Prostate gland (tissue), 2 donors: ENCODE measurements around the gene MED27. TPM values are rescaled to one million over a fixed set of nuclear protein-coding genes. Genes with fewer than 3 reads are reported as not detected.

Experiments
- DNase-seq: peaks from one replicate; pipeline ENCODE4 v3.0.0-alpha.2; 2019; ENCODE audit warnings: low spot score
- H3K27ac ChIP-seq, 2 donors: fragments of 200-600 bp; sonication (generic); 2 replicates each; pipeline ENCODE4 v1.5.1; 2017 to 2019
- H3K27me3 ChIP-seq: fragments of 200-600 bp; sonication (generic); replicated peaks from 2 replicates; pipeline ENCODE4 v1.5.1; 2019; ENCODE audit not compliant: insufficient read depth
- H3K36me3 ChIP-seq, 2 donors: fragments of 200-600 bp; sonication (generic); 1 replicate in 1 of 2; 2 replicates in 1 of 2; pipeline versions ENCODE4 v1.5.1 to v1.8.1; 2017 to 2019
- H3K4me1 ChIP-seq: fragments of 200-600 bp; sonication (generic); replicated peaks from 2 replicates; pipeline ENCODE4 v1.5.1; 2019
- H3K4me3 ChIP-seq, 2 donors: fragments of 200-600 bp; sonication (generic); 2 replicates each; pipeline ENCODE4 v1.5.1; 2017 to 2019
- H3K9me3 ChIP-seq: fragments of 200-600 bp; sonication (generic); 2 replicates; pipeline ENCODE4 v1.5.1; 2017
- POLR2A ChIP-seq: fragments of 450-650 bp; IDR thresholded peaks from one replicate; pipeline ENCODE4 v1.6.1; 2016; ENCODE audit warnings: antibody characterized with exemption, mild to moderate bottlenecking
- POLR2AphosphoS5 ChIP-seq: sonication (generic); formaldehyde crosslinking; IDR thresholded peaks from one replicate; pipeline ENCODE4 v1.6.1; 2017; ENCODE audit warnings: antibody characterized with exemption
- whole genome bisulfite sequencing: methylation state at CpG from one replicate; pipeline ENCODE4 v1.1.5; 2018; 5-methylcytosine and 5-hydroxymethylcytosine counted together
- intact Hi-C: fragments of 100-400 bp; cut with DNase I; formaldehyde crosslinking; loops from one replicate; pipeline ENCODE4 v1.14.2; 2022
- total RNA-seq, 2 donors: library from RNA; depleted of rRNA; stranded (reverse); fragments of >200 nt; gene quantifications; one replicate each; pipeline ENCODE4 v1.1.0, GENCODE V29; 2016
- TF ChIP-seq, protein P1 (sequence below), 4 experiments: fragments of 200-600 bp in 2 of 4; fragments of 450-650 bp in 2 of 4; sonication (generic) in 2 of 4; IDR thresholded peaks; 1 replicate in 3 of 4; 2 replicates in 1 of 4; pipeline ENCODE4 v1.5.1; 2016 to 2019; ENCODE audit warnings: antibody characterized with exemption in 4 of 4, mild to moderate bottlenecking in 2 of 4, moderate library complexity in 2 of 4

MED27 gene
- total RNA-seq, 2 donors from 2014 or later: 17.4 to 22.7 TPM

DNA sequence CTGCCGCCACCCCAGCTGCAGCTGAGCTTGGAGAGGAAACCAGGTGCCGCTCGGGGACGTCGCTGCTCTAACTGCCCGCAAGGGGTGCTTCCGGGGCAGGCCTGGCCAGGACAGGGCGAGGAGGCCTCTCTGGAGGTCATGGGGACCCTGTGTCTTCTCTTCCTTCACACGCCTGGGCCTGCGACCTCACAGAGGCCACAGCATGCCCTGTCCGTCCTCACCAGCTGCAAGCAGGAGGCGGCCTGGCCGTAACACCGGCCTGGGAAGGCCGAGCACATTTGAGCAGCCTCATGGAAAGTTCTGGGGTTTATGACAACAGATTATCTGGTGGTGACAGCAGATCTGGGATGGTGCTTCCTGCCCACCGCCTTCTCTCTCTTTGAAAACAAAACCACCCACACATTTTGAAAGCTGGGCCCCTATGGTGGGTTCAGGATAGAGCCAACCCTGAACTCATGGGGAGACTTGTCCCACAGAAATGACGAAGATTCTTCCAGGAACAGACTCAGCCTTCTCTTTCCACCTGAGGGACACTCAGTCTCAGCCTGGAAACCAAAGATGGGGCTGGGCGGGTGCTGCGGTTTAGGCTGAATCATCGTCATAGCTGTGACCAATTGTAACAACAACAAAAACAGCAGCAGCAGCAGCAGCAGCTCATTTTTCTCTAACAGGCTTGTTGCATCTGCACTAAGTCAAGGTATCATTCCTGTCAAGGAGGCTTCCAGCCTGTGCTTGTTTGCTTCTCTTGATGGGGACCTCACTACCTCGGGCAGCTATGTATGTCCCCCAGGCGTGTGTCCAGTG lies 240.2 kb downstream of the MED27 start:
- no peaks in the 10 kb centered on the region for H3K4me1 ChIP-seq
- 88% methylated on average over 22 of the region's 22 CpGs for WGBS

DNA sequence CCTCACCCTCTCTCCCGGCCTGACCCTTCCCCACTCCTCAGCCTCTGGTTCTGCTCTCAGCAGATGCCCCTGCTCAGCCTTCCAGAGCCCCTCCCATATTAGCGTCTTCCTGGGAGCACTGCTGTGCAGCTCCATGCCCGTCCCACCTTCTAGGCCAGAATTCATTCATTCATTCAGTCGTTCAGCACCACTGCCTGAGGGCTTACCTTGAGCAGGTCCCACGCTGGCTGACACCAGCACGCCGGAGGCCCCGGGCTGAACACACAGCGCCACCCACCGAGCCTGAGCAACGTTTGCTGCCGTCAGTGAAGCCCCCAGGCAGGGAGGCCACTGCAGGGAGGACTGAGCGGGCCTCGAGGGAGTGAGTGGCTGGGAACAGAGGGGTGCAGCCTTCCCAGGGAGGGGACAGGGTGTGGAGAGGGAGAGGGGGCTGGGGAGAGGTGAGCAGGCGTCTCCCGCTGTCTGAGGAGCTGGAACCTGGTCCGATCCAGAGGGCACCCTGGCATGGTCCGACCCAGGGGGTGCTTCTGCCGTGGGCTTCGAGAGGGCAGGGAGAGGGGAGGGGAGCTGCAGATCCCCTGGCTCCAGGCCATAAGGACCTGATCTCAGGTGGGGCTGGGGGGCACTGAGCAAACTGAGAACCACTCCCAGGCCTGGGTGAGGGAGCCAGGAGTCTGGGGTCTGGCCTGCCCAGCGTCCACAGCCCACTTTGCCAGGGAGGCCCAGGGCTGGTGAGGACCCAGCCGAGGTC lies 241.0 kb downstream of the MED27 start:
- no peak for DNase-seq
- intact Hi-C loops: no loop called here
- H3K27ac ChIP-seq: no peak overlapping the region
- H3K36me3 ChIP-seq: no peaks in the 10 kb centered on the region
- no peak for TF ChIP-seq POLR2AphosphoS5
- whole genome bisulfite sequencing: 59% methylated on average over 21 of the region's 22 CpGs
- H3K9me3 ChIP-seq: no peaks in the 10 kb centered on the region
- no peaks in the 10 kb centered on the region for H3K4me1 ChIP-seq
- no peaks in the 10 kb centered on the region for H3K27me3 ChIP-seq
- no peak overlapping the region for H3K4me3 ChIP-seq

More for the DNA sequence above, 240.2 kb downstream of the MED27 start:
- no peaks in the 10 kb centered on the region for H3K36me3 ChIP-seq
- no peak for DNase-seq
- H3K27ac ChIP-seq: no peak overlapping the region
- H3K27me3 ChIP-seq: no peaks in the 10 kb centered on the region
- no peaks in the 10 kb centered on the region for H3K9me3 ChIP-seq
- TF ChIP-seq, protein P1, sequence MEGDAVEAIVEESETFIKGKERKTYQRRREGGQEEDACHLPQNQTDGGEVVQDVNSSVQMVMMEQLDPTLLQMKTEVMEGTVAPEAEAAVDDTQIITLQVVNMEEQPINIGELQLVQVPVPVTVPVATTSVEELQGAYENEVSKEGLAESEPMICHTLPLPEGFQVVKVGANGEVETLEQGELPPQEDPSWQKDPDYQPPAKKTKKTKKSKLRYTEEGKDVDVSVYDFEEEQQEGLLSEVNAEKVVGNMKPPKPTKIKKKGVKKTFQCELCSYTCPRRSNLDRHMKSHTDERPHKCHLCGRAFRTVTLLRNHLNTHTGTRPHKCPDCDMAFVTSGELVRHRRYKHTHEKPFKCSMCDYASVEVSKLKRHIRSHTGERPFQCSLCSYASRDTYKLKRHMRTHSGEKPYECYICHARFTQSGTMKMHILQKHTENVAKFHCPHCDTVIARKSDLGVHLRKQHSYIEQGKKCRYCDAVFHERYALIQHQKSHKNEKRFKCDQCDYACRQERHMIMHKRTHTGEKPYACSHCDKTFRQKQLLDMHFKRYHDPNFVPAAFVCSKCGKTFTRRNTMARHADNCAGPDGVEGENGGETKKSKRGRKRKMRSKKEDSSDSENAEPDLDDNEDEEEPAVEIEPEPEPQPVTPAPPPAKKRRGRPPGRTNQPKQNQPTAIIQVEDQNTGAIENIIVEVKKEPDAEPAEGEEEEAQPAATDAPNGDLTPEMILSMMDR (IDR thresholded peaks at IDR 0.05): no peak
- no peak for TF ChIP-seq POLR2A
- TF ChIP-seq POLR2AphosphoS5: no peak
- intact Hi-C loops: no loop called here
- H3K4me3 ChIP-seq: no peak overlapping the region

DNA sequence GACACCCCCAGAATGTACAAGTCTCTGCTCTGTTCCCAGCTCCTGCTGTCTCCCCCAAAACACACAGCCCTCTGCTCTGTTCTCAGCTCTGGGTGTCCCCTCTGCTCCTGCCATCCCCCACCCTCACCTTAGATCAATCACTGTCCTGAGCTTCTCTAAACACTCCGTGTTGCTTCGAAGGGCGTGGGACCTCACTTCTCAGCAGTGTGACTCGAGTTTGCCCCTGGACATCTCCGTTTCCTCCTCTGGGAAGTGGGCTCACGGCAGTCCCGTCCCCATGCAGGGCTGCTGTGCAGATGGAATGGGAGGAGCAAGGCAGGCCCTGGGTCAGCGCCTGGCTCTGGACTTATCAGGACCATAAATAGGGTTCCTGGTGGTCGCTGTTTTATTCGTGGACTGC lies 241.8 kb downstream of the MED27 start:
- H3K4me3 ChIP-seq: no peak overlapping the region
- intact Hi-C loops: no loop called here
- H3K4me1 ChIP-seq: no peaks in the 10 kb centered on the region
- WGBS: 40% methylated on average over 10 of the region's 10 CpGs
- DNase-seq: no peak
- no peaks in the 10 kb centered on the region for H3K36me3 ChIP-seq
- no peaks in the 10 kb centered on the region for H3K27me3 ChIP-seq
- no peaks in the 10 kb centered on the region for H3K9me3 ChIP-seq
- no peak for TF ChIP-seq POLR2AphosphoS5
- H3K27ac ChIP-seq: no peak overlapping the region

DNA sequence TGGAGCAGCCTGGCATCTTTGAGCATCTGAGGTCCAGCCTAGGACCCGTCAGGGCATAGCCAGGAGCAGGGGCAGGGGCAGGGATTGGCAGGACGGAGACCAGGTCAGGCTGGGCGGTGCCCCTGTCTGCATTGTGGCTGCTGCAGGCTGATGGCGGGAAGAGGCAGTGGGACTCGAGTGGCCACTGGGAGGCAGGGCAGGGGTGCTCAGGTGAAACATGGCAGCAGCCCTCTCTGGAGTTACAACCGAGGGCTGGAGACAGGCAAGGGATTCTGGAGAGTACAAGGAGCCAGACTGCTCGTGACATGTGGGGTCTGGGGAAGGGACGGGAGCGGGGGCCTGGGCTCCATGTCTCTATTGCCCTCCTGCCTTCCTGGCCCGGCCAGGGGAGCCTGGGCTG lies 242.4 kb downstream of the MED27 start:
- Histone ChIP-seq H3K36me3 (no peaks in the 10 kb centered on the region), H3K27me3 (no peaks in the 10 kb centered on the region), H3K9me3 (no peaks in the 10 kb centered on the region), H3K4me3 (no peak overlapping the region), H3K4me1 (no peaks in the 10 kb centered on the region), H3K27ac (no peak overlapping the region)
- 69% methylated on average over 10 of the region's 10 CpGs for WGBS
- no peak for DNase-seq
- no peak for TF ChIP-seq POLR2A
- TF ChIP-seq POLR2AphosphoS5: no peak
- TF ChIP-seq, protein P1 (IDR thresholded peaks at IDR 0.05): peak in 2 of 4 experiments; percentile 25 to 29
- intact Hi-C loops: no loop called here

DNA sequence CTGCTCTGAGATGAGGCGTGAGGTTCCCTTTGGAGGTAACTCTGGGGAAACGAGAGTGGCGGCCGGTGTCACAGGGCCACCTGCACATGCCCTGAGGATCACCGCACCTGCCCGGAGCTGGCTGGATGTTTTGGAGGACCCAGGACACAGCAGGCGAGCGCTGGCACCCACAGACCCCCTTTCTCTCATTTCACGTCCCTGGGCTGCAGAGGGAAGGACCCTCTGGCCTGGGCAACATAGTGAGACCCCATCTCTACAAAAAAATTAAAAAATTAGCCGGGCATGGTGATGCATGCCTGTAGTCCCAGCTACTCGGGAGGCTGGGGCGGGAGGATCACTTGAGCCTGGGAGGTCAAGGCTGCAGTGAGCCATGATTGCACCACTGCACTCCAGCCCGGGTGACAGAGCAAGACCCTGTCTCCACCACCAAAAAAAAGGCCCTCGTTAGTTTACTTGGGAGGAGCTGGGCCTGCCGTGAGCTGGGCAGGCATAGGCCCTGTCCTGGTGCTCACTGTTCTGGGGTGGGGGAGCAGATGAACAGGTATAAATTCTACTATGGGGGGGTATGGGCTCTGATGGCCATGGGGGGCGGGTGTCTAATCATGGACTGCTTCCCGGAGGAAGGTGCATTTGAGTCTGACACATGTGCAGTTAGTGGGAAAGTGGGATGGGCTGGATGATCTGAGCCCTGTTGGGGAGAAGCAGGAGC lies 242.9 kb downstream of the MED27 start:
- intact Hi-C loops: no loop called here
- TF ChIP-seq, protein P1 (IDR thresholded peaks at IDR 0.05): no peak
- TF ChIP-seq POLR2A (no peak), POLR2AphosphoS5 (no peak)
- Histone ChIP-seq H3K27ac (no peak overlapping the region), H3K27me3 (no peaks in the 10 kb centered on the region), H3K36me3 (no peaks in the 10 kb centered on the region), H3K4me3 (no peak overlapping the region), H3K4me1 (no peaks in the 10 kb centered on the region), H3K9me3 (no peaks in the 10 kb centered on the region)
- DNase-seq: no peak
- WGBS: 91% methylated on average over 17 of the region's 17 CpGs
